HG03571 (cell line): ENCODE measurements around the gene ASS1.

Experiments
- ATAC-seq: cut with Tn5 transposase; IDR thresholded peaks from one replicate; pipeline ENCODE4 v1.9.1; 2021; ENCODE audit not compliant: unreplicated experiment

Gene ASS1

DNA sequence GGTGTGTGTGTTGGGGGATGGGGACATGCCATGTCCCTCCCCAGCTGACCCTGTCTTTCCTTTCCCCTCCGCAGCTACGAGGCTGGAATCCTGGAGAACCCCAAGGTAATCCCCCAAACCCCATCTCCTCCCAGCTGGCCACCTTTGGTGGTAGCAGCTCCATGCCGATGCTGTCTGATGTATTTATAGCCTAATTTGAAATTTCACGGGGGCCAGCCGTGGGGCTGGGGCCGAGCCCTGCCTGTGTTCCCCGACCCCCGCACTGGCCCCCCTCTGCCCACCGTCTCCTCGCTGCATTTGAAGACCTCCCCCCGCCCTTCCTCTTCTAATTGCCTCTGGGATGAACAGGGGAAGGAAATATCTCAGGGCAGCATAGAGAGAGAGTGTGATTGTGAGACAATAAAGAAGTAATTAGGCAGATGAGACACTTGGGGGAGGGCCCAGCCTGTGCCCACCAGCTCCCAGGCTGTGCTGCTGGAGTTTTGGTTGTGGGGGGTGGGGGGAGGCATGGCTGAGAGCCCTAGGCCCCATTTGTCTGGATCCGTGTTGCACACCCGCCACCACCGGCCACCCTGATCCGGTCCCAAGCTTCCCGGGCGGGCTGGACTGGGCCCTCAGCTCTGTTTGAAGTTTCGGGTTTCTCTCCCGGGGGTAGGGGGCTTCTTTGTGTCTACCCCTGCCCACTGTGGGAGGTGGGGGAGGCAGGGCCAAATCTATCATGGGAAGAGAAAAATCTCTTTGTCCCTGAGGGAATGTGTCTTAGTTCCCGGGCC lies 26.8 kb downstream of the ASS1 start:
- no peak for ATAC-seq

- no peak for ATAC-seq
These were observed 27.5 kb downstream of the ASS1 start for GRCh38 chr9:130472184-130472705.

DNA sequence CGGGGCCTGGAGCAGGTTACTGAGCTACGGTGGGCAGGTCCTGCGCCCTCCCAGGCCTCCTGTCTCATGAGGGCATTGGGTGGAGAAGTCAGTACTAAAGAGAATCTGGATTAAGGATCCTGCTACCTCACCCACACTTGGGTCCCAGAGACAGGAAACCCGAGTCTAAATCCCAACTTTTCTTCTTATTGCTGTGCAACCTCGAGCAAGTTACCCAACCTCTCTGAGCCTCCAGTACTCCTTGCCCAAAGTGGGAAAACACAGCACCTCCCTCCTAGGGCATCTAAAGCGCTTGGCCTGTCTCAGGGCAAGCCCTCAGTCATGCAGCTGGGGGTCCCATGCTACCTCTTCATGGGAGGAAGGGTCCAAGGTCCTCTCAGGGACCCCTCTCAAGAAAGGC lies 28.2 kb downstream of the ASS1 start:
- no peak for ATAC-seq

- ATAC-seq = no peak
These were observed 28.8 kb downstream of the ASS1 start for GRCh38 chr9:130473566-130473965.

DNA sequence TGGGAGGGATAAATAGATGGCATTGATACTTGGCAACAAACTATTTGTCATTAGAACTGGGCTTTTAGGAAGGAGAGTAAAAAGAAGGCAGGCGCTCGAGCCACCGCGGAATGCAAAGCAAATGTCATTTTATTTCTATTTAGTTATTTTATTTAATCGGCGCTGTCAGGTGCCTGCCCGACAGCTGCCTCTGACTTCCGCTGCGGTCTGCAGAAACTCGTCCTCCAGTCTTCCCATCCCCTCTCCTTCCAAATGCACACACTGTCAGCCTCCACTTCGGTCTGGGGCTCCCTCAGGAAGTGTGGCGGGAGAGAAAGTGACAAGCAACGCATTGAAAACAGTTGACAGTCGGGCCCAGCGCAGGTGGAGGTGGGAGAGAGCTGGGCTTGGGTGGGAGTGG lies 29.3 kb downstream of the ASS1 start:
- no peak for ATAC-seq

GRCh38 chr9:130476151-130476730 lies 31.5 kb downstream of the ASS1 start:
- no peak for ATAC-seq

DNA sequence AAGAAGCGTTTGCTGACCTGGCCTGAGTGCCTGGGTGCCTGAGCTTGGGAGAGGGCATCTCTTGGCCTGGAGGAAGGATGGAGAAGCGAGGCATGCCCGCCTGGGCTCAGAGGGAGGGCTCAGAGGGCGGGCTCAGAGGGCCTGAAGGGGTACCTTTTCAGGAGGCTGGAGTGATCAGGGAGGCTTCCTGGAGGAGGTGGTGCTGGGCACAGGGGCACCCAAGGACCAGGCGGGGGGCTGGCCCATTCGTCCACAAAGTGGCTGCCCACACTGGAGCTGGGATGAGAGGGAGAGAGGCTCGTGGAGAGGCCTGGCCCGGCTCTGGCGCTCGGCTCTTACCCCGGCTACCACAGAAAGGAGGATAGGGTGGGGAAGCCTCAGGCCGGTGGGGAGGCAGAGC lies 32.8 kb downstream of the ASS1 start:
- ATAC-seq = no peak

- ATAC-seq = no peak
These were observed 33.4 kb downstream of the ASS1 start for GRCh38 chr9:130478152-130478551.

GRCh38 chr9:130478736-130479575 lies 34.2 kb downstream of the ASS1 start:
- ATAC-seq = no peak

DNA sequence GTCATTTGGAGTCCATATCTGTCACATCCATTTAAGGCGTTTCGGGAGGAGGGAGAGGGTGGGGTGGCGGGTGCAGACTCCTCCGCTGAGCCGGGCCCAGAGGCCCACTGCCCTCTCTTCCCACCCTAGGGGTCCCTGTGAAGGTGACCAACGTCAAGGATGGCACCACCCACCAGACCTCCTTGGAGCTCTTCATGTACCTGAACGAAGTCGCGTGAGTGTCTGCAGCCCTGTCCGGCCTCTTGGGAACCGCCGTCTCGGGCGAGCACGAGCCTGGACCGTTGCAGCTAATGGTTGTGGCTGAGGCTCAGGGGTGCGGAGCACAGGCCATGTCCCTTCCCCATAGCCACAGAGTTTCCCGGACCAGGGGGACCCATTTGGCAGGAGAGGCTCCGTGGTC lies 34.8 kb downstream of the ASS1 start:
- ATAC-seq = no peak

GRCh38 chr9:130480673-130481072 lies 35.9 kb downstream of the ASS1 start:
- no peak for ATAC-seq

DNA sequence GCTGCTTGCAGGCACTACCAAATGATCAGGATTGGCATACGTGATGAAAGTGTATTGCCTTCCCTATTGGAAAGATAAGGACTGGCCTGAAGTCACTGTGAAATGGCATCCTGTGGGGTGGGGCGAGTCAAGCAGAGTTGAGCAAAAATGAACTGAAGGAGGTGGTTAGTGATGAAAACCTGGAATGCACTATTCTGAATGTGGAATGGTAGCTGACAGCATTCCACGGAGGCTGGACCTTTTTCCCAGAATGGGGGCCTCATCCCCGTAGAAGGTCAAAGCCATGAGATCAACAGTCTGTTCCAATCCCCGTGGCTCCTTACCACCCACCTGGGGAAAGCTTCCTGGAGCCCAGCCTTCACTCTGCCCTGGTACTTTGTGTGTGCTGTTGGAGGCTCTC lies 37.7 kb downstream of the ASS1 start:
- ATAC-seq = no peak

GRCh38 chr9:130483371-130483971 lies 38.7 kb downstream of the ASS1 start:
- ATAC-seq = no peak

GRCh38 chr9:130484362-130485072 lies 39.8 kb downstream of the ASS1 start:
- ATAC-seq = no peak

DNA sequence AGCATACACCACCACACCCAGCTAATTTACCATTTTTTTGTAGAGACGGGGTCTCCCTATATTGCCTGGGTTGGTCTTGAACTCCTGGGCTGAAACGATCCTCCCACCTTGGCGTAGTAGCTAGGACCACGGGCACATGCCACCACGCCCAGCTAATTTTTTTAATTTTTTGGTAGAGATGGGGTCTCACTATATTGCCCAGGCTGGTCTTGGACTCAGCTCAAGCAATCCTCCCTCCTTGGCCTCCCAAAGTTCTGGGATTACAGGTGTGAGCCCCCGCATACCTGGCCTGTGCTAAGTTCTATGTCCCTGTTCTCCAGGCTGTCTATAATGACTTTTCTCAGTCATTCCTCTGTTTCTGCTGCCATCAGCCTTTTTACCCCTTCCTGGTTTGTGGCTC lies 41.3 kb downstream of the ASS1 start:
- no peak for ATAC-seq

GRCh38 chr9:130487500-130487899 lies 42.7 kb downstream of the ASS1 start:
- ATAC-seq = no peak

DNA sequence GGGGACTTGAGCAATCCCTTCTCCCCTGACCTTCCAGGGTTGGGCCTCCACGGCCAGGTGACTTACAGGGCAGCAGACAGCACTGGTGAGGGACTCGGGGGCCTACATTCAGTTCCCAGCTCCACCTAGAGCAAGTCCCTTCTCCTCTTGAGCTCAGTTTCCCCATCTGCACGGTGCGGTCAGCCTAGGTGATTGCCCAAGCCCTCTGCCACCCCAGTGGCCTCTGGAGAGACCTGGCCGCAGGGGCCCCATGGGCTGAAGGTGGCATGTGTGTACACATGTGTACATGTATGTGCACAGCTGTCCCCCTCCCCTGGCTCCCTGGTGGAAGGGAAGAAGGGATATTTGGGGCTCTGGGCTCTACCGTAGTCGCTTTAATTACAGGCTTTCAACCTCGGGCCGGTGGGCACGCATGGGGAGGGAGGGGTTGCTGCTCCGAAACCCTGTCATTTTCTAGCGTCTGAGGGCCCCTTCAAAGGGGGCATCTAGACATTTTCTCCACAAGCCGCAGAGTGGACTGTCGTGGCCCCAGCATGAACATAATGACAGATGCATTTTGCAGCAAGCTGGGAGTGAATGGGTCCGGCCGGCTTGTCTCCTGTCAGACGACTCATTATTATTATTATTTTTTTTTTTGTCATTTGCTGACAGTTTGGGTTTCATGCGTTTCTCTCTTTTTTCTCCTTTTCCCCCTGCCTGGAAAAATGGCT lies 44.0 kb downstream of the ASS1 start:
- ATAC-seq = no peak

GRCh38 chr9:130490981-130491380 lies 46.2 kb downstream of the ASS1 start:
- no peak for ATAC-seq

DNA sequence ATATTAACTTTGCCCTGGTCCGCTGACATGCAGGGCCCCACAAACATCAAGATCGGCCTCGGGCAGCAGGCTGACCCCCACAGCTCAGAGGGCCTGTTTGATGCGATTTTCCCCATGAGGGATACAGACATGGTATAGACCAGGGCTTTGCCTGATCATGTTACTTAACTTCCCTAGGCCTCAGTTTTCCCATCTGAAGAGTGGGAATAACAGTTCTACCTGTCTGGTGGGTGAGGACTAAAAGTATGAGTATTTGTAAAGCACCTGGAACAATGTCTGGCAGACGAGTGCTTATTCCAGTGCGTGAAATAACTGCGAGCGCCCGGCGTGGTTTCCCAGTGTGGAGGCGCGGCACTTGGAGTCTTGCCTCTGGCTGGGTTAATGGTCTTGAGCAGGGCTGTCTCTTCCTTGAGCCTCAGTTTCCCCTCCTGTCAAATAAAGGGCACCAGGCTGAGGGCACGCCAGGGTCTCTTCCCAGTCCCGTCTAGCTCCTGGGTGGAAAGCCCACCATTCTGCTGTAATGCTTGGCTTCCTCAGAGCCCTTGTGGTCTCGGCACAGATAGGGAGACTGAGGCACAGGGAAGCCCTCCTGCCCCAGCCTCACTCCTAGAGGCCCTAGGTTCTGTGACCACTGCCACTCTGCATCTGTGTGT lies 47.2 kb downstream of the ASS1 start:
- no peak for ATAC-seq

GRCh38 chr9:130493021-130493420 lies 48.3 kb downstream of the ASS1 start:
- ATAC-seq = no peak
